Medulla oblongata (tissue), 1 donor: Measurements from ENCODE around the gene C11orf86.
A peak's percentile ranks its signal among the peaks of the same experiment; 100 is the strongest.
"Not testable (repeated sequence)": the region's sequence is repeated elsewhere in the genome, so short reads cannot be mapped to it uniquely, and the experiment has no call there.

Source experiments
- DNase-seq: peaks from one replicate; pipeline ENCODE4 v3.0.0-alpha.2; 2015; ENCODE audit errors: extremely low spot score

Gene C11orf86

GRCh38 chr11:66967670-66968425 lies 7.3 kb upstream of the C11orf86 start:
- DNase-seq, result no peak

DNA sequence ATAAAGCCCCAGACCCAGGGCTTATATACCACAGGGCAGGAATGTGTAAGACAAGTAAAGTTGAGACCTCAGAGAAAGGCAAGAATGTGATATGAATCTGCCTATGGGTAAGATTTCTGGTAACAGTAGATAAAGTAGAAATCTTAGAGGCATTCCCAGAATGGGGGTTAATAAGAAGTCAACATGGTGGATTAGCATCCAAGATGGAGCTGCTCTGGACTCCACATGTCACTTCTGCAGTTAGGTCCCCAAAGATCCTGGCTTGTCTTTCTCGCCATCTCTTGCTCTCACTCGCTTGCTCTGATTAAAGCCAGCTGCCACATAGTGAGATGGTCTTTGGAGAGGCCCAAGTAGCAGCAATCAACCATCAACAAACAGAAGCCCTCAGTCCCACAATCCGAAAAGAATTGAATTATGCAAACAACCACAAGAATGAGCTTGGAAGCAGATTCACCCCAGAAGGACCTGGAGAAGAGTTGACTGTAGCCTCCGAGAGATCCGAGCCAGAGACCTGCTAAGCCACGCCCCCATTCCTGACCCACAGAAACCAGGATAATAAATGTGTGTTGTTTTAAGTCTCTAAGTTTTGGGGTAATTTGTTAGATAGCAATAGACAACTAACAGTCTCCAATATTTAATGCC lies 5.4 kb upstream of the C11orf86 start:
- no peak for DNase-seq

GRCh38 chr11:66970371-66970806 lies 4.7 kb upstream of the C11orf86 start:
- no peak for DNase-seq

DNA sequence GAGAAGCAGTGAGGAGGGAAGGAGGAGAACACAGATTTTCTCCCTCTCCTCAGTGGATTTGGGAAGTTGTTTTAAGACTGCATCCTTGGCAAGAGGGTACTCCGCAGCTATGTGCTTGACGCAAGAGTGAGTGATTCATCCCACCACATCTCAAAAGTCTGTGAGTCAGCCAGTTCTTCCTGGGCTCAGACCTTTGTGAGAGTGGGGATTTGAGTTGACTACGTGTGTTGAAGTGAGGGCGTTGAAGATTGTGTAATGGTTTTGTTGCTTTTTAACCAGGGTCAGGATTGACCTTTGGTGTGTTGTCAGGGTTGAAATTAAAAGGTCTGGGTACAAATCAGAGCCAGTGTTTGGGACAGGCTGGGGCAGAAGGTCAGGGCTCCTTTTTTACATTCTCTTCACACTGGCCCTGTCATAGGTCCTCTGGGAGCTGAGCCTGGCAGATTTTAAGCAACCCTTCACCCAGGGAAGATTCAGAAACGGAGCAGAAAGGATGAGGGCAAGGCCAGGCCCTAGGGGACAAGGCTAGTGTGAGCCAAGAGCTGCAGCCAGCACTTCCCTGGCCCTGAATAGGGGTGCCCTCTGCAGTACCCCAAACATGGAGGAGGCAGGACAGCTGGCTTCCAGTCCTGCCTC lies 4.2 kb upstream of the C11orf86 start:
- no peak for DNase-seq

- DNase-seq, result no peak
Measured at GRCh38 chr11:66971488-66971887, 3.6 kb upstream of the C11orf86 start.

DNA sequence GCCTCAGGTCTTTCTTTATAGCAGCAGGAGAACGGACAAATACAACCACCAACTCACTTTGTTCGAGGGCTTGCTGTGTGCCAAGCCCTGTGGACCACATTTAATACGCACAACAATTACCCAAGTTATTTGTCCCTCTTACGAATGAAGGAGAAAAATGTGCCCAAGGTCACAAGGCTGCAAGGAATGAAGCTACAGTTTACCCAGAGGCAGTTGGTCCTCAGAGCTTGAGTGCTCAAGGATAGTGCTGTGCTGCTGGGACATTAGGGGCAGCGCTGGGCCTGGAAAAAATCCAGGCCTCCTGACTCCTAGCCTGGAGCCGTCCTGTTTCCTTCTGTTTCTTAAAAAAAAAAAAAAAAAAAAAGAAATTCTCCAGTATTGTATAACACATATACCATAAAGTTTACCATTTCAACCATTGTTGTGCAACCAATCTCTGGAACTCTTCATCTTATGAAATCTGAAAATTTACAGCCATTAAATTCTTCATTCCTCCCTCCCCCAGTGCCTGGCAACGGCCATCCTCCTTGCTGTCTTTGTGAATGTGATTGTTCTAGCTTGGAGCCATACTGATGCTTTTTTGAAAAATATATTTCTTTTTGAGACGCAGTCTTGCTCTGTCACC lies 1.0 kb upstream of the C11orf86 start:
- peak; percentile 21 for DNase-seq

GRCh38 chr11:66975405-66976027 lies 412 bp downstream of the C11orf86 start:
- DNase-seq, result no peak

DNA sequence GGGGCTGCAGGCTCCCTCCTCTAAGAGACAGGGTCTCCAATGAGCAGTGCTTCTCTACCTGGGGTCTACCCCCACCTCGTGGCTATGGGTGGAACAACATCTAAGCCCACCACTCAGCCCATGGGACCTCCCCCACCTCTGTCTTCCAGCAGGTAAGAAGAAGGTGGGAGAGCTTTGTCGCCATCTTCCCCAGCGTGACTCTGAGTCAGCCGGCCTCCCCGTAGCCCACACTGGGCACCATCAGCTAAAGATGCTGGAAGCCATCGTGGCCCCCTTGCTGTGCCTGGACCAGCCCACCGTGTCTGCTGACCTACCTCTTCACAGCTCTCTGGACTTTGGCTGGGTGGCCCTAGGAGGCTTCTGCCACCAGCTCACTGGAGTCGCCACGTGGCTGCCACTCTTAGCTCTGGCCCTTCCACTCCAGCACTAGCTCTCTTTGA lies 944 bp downstream of the C11orf86 start:
- DNase-seq, result no peak

DNA sequence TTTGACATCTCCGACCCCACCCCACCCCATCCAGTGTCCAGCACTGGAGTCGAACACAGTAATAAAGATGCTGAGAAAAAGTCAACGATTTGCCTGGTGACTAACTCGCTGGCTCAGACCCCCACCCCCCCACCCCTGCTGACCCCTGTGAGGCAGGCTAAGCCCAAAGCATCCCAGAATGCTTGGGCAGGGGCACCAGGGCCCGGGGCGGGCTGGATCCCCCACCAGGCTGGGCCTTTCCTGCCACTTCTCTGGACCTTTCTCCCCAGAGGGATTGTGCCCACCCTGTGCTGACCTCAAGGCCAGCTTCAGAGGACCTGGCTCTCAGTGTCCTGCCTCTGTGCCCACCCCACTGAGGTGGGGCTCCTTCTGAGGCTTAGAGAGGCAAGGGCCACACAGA lies 1.8 kb downstream of the C11orf86 start:
- no peak for DNase-seq

DNA sequence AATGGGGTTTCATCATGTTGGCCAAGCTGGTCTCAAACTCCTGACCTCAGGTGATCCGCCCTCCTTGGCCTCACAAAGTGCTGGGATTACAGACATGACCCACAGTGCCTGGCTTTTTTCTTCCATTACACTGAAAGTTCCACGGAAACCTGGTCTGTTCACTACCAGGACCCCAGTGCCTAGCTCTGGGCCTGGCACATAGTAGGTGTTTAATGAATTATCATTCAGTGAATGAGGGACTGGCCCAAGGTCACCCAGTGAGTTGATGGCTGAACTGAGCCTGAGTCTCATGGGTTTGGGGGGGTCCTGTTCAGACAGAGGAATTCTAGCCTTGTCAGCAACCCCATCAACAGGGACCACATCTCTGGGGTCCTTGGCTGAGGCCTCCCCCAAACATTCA lies 3.1 kb downstream of the C11orf86 start:
- DNase-seq, result no peak

GRCh38 chr11:66978717-66979116 lies 3.6 kb downstream of the C11orf86 start:
- DNase-seq, result no peak

DNA sequence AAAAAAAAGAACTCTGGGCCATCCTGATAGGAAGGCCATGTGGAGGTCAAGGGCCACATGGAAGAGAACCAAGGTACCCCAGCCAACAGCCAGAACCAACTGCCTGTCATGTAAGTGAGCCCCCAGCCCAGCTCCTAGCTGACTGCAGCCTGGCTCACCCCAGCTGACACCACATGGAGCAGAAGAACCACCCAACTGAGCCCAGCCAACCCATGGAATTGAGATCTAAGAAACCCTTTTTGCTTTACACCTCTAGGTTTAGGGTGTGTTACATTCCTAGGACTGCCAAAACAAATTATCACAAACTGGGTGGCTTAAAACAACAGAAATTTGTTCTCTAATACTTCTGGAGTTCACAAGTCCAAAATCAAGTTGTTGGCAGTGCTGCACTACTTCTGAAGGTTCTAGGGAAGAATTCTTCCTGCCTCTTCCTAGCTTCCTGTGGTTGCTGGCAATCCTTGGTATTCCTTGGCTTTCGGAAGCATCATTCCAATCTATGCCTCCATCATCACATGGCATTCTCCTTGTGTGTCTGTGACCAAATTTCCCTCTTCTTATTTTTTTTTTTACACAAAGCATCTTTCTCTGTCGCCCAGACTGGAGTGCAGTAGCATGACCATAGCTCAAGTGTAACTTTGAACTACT lies 4.4 kb downstream of the C11orf86 start:
- DNase-seq, result no peak

DNA sequence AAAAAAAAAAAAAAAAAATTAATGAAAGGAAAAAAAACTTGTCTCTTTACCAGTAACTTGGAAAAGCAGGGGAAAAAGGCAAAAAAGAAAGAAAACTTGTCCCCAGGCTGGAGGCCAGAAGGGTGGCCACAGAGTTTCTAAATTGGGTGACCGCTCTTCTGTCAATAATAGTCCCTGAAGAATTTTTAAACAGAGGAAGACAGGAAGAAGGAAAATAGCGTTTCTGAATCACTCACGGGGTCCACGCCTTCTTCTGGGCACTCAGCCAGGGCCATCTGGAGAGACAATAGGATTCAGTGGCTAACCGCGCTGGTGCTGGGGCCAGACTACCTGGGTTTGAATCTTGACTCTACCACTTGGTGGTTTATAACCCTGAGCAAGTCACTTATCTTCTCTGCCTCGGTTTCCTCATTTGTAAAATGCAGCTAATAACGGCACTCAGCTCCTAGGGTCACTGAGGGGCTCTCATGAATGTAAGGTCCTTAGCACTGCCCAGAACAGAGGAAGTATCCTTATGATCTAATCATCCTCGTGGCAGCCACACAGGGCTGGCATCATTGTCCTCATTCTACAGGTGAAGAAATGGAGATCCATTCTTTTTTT lies 7.0 kb downstream of the C11orf86 start:
- DNase-seq, result peak; percentile 73

GRCh38 chr11:66983275-66983924 lies 8.3 kb downstream of the C11orf86 start:
- no peak for DNase-seq

GRCh38 chr11:66985508-66986177 lies 10.5 kb downstream of the C11orf86 start:
- no peak for DNase-seq

DNA sequence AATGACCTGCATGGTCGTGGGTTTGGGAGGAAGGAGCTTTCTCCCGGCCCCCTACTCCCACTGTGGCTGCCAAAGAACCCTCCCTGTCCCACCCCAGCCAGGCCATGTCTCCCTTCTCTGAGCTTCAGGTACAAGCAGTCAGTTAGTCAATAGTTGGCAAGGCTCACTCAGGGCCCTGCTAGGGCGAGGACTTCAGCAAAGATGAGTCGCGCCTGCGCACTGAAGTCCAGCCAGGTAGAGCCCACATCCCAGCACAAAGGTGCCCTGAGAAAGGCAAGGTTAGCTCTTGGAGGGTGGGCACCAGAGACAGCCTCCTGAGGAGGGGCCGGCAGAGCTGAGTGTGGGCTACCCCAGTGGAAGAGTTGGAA lies 11.1 kb downstream of the C11orf86 start:
- DNase-seq, result no peak

DNA sequence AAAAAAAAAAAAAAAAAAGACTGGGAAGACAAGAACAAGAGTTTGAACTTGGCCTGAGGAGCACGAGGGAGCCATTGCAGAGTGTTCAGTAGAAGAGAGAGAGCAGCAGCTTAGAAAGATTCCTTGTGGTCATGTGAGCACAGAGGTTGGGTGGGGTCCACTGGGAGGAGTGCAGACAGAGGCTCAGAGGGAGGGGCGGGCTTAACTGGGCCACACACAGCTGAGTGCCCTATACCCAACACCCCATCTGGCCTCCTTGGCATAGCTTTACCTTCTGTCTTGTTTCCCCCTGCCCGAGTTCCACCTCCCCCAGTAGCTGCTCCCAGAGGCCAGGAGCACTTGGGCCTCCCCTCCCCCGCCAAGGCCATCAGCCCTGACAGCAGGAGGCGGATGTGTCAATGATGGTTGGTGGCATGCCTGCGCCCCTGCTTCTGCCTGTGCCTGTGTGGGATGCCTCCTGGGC lies 12.1 kb downstream of the C11orf86 start:
- no peak for DNase-seq

- no peak for DNase-seq
Measured at GRCh38 chr11:66987924-66988637, 13.0 kb downstream of the C11orf86 start.

DNA sequence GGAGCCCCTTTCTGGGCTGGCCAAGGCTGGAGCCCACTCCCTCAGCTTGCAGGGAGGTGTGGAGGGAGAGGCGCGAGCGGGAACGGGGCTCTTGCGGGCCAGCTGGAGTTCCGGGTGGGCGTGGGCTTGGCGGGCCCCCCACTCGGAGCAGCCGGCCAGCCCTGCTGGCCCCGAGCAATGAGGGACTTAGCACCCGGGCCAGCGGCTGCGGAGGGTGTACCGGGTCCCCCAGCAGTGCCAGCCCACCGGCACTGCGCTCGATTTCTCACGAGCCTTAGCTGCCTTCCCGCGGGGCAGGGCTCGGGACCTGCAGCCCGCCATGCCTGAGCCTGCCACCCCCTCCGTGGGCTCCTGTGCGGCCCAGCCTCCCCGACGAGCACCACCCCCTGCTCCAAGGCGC lies 13.6 kb downstream of the C11orf86 start:
- DNase-seq, result not testable (repeated sequence)
